NCI-H2029 treated with DMSO at 0.1 percent for 48 hours (cell line): Measurements from ENCODE around the gene FBLN1.

Experiments
- DNase-seq: peaks from one replicate; lab custom pipeline; 2025; lab: John Stamatoyannopoulos, UW

FBLN1 gene

GRCh38 chr22:45504373-45505341 is 2.0 kb downstream of the FBLN1 start:
- DNase-seq: no peak

GRCh38 chr22:45505991-45506747 is 3.5 kb downstream of the FBLN1 start:
- DNase-seq: no peak

GRCh38 chr22:45506816-45507360 is 4.2 kb downstream of the FBLN1 start:
- DNase-seq: no peak

- DNase-seq: no peak
Observed at GRCh38 chr22:45507798-45508197, 5.1 kb downstream of the FBLN1 start.

GRCh38 chr22:45508814-45509213 is 6.1 kb downstream of the FBLN1 start:
- no peak for DNase-seq

GRCh38 chr22:45510376-45511232 is 7.9 kb downstream of the FBLN1 start:
- no peak for DNase-seq

GRCh38 chr22:45511847-45512261 is 9.2 kb downstream of the FBLN1 start:
- no peak for DNase-seq

GRCh38 chr22:45512363-45512762 is 9.7 kb downstream of the FBLN1 start:
- DNase-seq: no peak

- DNase-seq: no peak
Observed at GRCh38 chr22:45515676-45516075, 13.0 kb downstream of the FBLN1 start.

GRCh38 chr22:45516163-45516562 is 13.5 kb downstream of the FBLN1 start:
- no peak for DNase-seq

- DNase-seq: no peak
Observed at GRCh38 chr22:45516923-45517675, 14.4 kb downstream of the FBLN1 start.

- DNase-seq: no peak
Observed at GRCh38 chr22:45518136-45518535, 15.5 kb downstream of the FBLN1 start.

GRCh38 chr22:45518580-45518991 is 15.9 kb downstream of the FBLN1 start:
- DNase-seq: no peak

GRCh38 chr22:45521178-45521577 is 18.5 kb downstream of the FBLN1 start:
- DNase-seq: no peak

- DNase-seq: no peak
Observed at GRCh38 chr22:45522462-45522861, 19.8 kb downstream of the FBLN1 start.

- DNase-seq: no peak
Observed at GRCh38 chr22:45524157-45524556, 21.5 kb downstream of the FBLN1 start.

- DNase-seq: no peak
Observed at GRCh38 chr22:45524966-45525365, 22.3 kb downstream of the FBLN1 start.

- DNase-seq: no peak
Observed at GRCh38 chr22:45525480-45525879, 22.8 kb downstream of the FBLN1 start.

GRCh38 chr22:45526281-45526680 is 23.6 kb downstream of the FBLN1 start:
- no peak for DNase-seq

- no peak for DNase-seq
Observed at GRCh38 chr22:45526768-45527360, 24.2 kb downstream of the FBLN1 start.

- DNase-seq: no peak
Observed at GRCh38 chr22:45527456-45527855, 24.8 kb downstream of the FBLN1 start.
